Measurements from ENCODE around the gene ARRB2.
"Not testable (repeated sequence)": the region's sequence is repeated elsewhere in the genome, so short reads cannot be mapped to it uniquely, and the experiment has no call there.

ARRB2 gene

GRCh38 chr17:4676791-4677190 lies 33.6 kb upstream of the ARRB2 start:
- in situ Hi-C loops (cut with HindIII; ENCODE audit: low sequenced_read_pairs) = no loop called here
- no peak overlapping the region for H3K4me3 ChIP-seq (ENCODE audit: low read depth, low read length)
- TF ChIP-seq CTCF (IDR thresholded peaks at IDR 0.05; ENCODE audit: low read depth, low read length) = no peak
- DNase-seq (ENCODE audit: low read depth, low spot score) = no peak

GRCh38 chr17:4678448-4679026 lies 31.9 kb upstream of the ARRB2 start:
- DNase-seq (ENCODE audit: low read depth, low spot score) = peak; percentile 56
- no peak for TF ChIP-seq CTCF (IDR thresholded peaks at IDR 0.05; ENCODE audit: low read depth, low read length)
- in situ Hi-C loops (cut with HindIII; ENCODE audit: low sequenced_read_pairs) = no loop called here
- H3K4me3 ChIP-seq (ENCODE audit: low read depth, low read length) = no peak overlapping the region

GRCh38 chr17:4679658-4680057 lies 30.8 kb upstream of the ARRB2 start:
- in situ Hi-C loops (cut with HindIII; ENCODE audit: low sequenced_read_pairs) = no loop called here
- H3K4me3 ChIP-seq (ENCODE audit: low read depth, low read length) = no peak overlapping the region
- peak; percentile 59 for DNase-seq (ENCODE audit: low read depth, low spot score)
- no peak for TF ChIP-seq CTCF (IDR thresholded peaks at IDR 0.05; ENCODE audit: low read depth, low read length)

- DNase-seq (ENCODE audit: low read depth, low spot score); H3K4me3 ChIP-seq (ENCODE audit: low read depth, low read length); in situ Hi-C loops (cut with HindIII; ENCODE audit: low sequenced_read_pairs): not testable (repeated sequence)
Observed at GRCh38 chr17:4683739-4684138, 26.7 kb upstream of the ARRB2 start.

GRCh38 chr17:4689872-4690271 lies 20.6 kb upstream of the ARRB2 start:
- in situ Hi-C loops (cut with HindIII; ENCODE audit: low sequenced_read_pairs); DNase-seq (ENCODE audit: low read depth, low spot score): not testable (repeated sequence)

GRCh38 chr17:4690745-4691144 lies 19.7 kb upstream of the ARRB2 start:
- in situ Hi-C loops (cut with HindIII; ENCODE audit: low sequenced_read_pairs) = no loop called here
- TF ChIP-seq CTCF (IDR thresholded peaks at IDR 0.05; ENCODE audit: low read depth, low read length) = no peak
- no peak overlapping the region for H3K4me3 ChIP-seq (ENCODE audit: low read depth, low read length)
- DNase-seq (ENCODE audit: low read depth, low spot score) = no peak

More at GRCh38 chr17:4689872-4690271, 20.6 kb upstream of the ARRB2 start:
- H3K4me3 ChIP-seq (ENCODE audit: low read depth, low read length) = not testable (repeated sequence)

- in situ Hi-C loops (cut with HindIII; ENCODE audit: low sequenced_read_pairs) = no loop called here
- DNase-seq (ENCODE audit: low read depth, low spot score) = no peak
- no peak overlapping the region for H3K4me3 ChIP-seq (ENCODE audit: low read depth, low read length)
- no peak for TF ChIP-seq CTCF (IDR thresholded peaks at IDR 0.05; ENCODE audit: low read depth, low read length)
Observed at GRCh38 chr17:4691686-4692085, 18.7 kb upstream of the ARRB2 start.

- no peak for DNase-seq (ENCODE audit: low read depth, low spot score)
- no peak overlapping the region for H3K4me3 ChIP-seq (ENCODE audit: low read depth, low read length)
- no peak for TF ChIP-seq CTCF (IDR thresholded peaks at IDR 0.05; ENCODE audit: low read depth, low read length)
- in situ Hi-C loops (cut with HindIII; ENCODE audit: low sequenced_read_pairs) = no loop called here
Observed at GRCh38 chr17:4693416-4693815, 17.0 kb upstream of the ARRB2 start.

Data from astrocyte of the spinal cord (primary cell).